Upper lobe of left lung (tissue), 4 donors: Measurements from ENCODE around the gene RIOK2.

ENCODE experiments used
- CTCF ChIP-seq, 6 experiments: fragments of 450-650 bp in 4 of 6; fragments of 200-600 bp in 2 of 6; sonication (generic) in 2 of 6; IDR thresholded peaks; one replicate each; pipeline ENCODE4 v1.5.1; 2016 to 2019; ENCODE audit warnings: antibody characterized with exemption in 6 of 6
- POLR2A ChIP-seq, 4 donors: fragments of 450-650 bp; IDR thresholded peaks; one replicate each; pipeline ENCODE4 v1.5.1; 2016 to 2017; ENCODE audit warnings: antibody characterized with exemption in 4 of 4, mild to moderate bottlenecking in 2 of 4

DNA sequence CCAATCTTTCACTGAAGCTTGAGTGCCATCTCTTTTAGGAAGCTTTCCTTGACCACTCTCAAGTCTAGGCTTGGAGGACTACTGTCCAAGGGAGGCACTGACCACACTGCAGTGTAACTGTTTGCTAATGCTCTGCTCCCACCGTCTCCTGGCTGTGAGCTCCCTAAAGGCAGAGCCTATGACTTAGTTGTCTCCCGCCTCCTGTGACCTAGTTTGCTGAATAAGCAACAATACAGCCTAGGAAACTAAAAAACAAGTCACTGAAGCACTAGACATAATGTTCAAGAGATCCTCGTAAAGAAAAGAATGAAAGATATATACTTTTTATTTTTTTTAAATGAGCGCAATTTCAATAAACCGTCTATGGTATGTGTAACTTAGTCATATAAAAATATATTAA lies 72.0 kb downstream of the RIOK2 start:
- TF ChIP-seq POLR2A (IDR thresholded peaks at IDR 0.05) (no peak), CTCF (IDR thresholded peaks at IDR 0.05) (no peak)
